Mucosa of gallbladder (tissue), 1 donor: ENCODE results near the gene ARHGAP19. TPM values are rescaled to one million over a fixed set of nuclear protein-coding genes. Genes with fewer than 3 reads are reported as not detected.
A peak's percentile ranks its signal among the peaks of the same experiment; 100 is the strongest.

Experiments
- DNase-seq: peaks from one replicate; pipeline ENCODE4 v3.0.0-alpha.2; 2020; ENCODE audit warnings: low spot score
- total RNA-seq: library from RNA; stranded (reverse); gene quantifications from one replicate; pipeline ENCODE4 v1.2.1, GENCODE V29; 2021
- donor health status: DM: no; HTN: no; CAD: no.

ARHGAP19 gene
- total RNA-seq, 1 donor from 2014 or later = 10.9 TPM

DNA sequence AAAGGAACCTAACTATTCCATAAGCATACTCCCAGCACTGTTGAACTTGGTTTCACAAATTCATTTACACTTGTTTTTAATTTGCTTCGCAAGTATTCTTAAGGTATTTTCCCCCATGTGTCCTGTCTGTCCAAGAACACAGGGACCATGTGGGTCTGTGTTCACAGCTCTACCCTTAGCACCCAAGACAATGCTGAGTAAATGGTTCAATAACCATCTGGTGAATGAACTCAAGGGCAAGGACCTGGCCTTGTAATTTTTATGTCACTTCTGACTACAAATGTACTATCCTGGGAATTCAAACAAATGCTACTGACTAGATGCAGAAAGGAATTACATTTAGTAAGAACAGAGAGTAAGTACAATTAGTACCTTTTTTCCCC, 63.7 kb downstream of the ARHGAP19 start:
- no peak for DNase-seq

- no peak for DNase-seq
These were observed 64.2 kb downstream of the ARHGAP19 start for GRCh38 chr10:97228130-97228774.

GRCh38 chr10:97226398-97226797, 66.0 kb downstream of the ARHGAP19 start:
- no peak for DNase-seq

GRCh38 chr10:97224483-97225435, 67.7 kb downstream of the ARHGAP19 start:
- DNase-seq = no peak

DNA sequence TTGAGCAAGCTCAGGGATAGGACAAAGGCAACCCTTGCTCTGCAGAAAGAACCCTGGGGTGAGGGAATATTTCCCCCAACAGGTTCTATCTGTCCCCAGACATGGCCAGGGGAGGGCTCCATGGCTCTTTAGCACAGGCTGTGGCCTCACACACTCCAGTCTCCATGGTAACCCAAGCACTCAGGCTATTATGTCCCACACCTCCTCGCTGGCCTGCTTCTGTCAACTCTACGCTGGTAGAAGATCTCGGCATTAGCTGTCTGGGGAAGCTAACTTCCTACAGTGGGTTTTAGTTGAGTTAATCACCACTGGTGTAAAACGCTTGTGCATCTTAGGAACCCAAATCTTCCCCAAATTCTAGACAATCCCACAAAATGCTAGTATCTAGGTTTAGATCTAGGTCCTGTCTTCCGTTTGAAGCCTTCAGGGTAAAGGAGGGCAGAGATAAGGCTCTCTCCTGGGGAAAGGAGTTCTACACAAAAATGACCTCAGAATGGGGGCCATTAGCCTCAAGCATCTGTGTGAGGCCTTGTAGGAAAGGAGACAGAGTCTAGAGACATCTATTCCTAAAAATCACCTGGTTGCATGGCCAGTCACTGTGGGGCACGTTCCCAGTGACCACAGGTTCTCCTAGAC, 70.0 kb downstream of the ARHGAP19 start:
- DNase-seq = no peak

- DNase-seq = no peak
These were observed 72.1 kb downstream of the ARHGAP19 start for GRCh38 chr10:97220355-97220754.

DNA sequence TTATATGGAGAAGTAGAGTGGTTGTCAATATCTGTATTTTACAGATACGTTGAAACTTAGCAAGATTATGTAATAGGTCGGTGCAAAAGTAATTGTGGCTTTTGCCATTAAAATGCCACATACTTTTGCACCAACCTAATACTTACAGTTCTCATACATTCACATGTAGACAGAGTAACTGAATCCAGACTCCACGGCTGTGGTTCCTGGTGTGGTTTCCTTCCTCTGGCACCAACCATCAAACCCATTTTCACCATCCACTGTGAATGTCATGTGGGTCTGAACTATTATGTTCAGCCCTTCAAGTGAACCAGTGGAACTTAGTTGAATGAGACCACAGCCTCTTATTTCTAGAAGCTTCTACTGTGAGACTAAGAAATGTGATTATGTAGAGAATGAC, 75.1 kb downstream of the ARHGAP19 start:
- DNase-seq = no peak

- no peak for DNase-seq
These were observed 76.7 kb downstream of the ARHGAP19 start for GRCh38 chr10:97215619-97216260.

GRCh38 chr10:97213431-97213830, 79.0 kb downstream of the ARHGAP19 start:
- no peak for DNase-seq

DNA sequence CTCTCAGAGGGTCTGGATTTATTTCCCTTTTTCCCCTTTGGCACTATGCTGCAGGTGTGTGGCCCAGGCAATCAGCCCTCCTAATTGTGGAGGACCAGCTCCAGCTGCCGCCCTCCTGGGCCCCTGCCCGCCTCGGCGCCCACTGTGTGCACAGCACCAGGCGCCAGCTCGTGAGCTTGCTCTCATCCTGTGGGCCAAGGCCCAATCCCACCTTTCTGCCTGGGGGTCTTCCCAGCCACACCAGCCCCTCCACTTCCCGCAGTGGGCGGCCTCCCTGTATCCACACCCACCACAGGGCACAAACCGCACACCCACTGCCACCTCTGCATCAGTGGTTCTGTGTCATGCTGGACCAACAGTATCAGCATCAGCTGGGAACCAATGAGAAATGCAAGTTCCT, 81.2 kb downstream of the ARHGAP19 start:
- no peak for DNase-seq

DNA sequence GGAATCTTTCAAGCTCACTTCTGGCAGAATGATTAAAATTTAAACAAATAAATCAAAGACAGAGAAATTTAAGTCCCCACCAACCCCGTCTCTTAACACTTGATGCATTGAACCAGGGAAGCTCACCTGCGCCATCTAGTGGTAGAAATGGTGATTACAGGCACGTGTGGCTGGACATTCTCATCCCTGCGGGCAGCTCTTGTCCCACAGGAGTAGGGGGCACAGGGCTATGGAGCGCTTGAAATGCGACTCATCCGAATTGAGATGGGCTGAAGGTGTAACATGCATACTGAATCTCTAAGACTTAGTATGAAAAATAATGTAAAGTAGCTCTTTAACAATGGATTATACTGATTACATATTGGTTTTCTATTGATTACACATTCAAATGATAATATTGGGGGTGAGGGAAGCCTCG, 81.9 kb downstream of the ARHGAP19 start:
- DNase-seq = peak; percentile 71

- no peak for DNase-seq
These were observed 84.6 kb downstream of the ARHGAP19 start for GRCh38 chr10:97207756-97208346.

- no peak for DNase-seq
These were observed 85.3 kb downstream of the ARHGAP19 start for GRCh38 chr10:97207131-97207530.

DNA sequence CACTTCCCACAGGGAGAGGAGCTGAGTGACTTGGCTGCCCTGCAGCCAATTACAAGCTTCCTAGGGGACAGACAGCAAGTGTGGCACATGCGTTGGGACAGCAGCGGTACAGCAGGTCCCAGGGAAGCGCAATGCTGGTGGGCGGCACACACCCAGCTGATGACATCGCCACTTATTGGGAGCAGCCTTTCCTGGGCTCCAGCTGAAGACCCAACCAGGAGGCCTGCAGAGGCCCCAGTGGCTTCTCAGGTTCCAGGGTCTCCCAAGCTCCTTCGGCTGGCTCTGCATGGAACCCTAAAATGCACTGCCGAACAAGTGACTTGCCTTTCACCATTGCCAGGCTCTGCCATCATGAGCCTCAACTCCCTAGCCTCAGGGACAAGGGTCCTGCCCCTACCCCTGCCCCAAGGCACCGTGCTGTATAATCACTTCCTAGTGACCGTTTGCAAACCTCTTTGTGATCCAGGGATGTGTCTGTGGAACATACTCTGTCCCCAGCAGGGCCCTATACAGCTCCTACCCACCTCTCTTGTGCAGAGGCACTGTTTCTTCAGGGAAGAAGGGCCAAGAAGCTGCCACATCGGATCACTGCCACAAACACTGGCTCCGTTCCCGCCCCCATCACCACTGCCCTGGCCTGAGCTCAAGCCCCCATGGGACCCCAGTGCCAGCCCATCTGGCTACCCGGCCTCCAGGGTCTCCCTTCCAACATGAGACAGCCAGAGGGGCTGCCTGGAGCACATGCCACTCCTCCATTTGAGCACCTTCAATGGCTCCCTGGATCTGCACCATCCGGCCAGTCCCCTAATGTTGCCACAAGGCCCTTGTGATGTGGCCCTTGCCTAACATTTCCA, 87.4 kb downstream of the ARHGAP19 start:
- DNase-seq = no peak

DNA sequence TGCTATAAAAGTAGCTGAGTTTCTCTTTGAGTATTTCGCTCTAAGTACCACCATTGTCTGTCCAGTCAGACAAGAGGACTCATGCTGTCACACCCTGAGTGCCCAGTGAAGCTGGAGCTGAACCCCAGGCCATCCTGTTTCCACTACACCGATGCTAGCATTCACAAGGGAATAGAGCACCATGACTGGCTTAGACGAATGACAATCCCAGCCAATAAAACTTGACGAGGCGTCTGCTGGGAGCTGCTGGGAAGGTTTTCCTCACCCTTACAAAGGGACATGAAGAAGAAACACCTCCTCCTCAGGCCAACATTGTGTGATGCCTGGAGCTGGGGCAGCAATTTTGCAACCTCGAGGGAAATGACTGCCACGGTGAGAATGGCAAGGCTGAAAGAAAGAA, 89.2 kb downstream of the ARHGAP19 start:
- DNase-seq = no peak

GRCh38 chr10:97200616-97201015, 91.8 kb downstream of the ARHGAP19 start:
- DNase-seq = no peak

DNA sequence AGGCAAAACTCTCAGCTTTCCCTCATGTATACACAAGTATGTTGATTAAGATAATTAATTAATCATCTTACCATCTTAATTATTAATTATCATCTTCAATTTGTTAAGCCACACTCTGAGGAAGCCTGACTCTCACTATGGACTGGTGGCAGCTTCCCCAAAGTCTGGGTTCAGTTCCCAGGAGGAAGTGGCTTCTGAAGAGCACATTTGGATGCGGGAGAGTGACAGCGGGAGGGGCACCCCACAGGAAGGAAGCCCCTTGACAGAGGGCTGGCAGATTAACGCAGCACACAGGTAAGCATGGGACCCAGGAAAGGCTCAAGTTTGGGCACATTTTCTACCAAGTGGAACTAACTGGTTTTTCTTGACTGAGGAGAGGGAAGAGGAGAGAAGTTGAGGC, 93.3 kb downstream of the ARHGAP19 start:
- no peak for DNase-seq

GRCh38 chr10:97197030-97197500, 95.4 kb downstream of the ARHGAP19 start:
- no peak for DNase-seq

DNA sequence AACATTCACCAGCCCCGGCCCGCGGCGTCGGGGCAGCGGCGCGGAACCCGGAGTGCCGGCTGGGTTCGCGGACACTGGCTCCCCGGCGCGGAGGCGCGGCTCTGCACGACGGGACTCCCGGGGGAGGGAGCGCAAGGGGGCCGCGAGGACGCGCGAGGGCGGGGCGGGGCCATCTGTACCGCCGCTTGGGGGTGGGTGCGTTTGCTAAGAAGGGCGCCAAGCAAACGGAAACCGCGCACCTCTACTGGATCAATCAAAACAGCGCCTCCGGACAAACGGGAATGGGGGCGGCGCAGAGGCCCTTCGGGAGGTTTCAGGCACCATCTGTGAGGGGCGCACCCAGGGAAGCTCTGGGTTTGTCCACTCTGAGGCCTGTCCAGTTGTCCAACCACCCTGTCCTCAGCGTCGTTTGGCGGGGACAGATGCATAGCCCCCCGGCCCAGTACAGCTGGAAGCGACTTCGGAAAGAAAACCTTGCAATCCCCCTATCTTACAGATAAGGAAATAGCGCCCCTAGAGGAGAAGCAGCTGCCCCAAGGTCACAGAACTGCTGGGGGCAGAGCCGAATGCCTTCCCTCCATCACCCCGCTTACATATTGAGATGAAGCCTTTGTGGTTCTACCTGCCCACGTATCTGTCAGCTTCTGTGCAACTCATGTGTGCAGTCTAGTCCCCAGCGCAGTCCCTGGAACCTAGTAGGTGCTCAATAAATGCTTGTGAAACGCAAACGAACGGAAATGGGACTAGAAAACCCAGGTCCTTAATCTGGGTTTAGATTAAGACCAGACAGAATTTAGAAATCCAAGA, 96.0 kb downstream of the ARHGAP19 start:
- peak; percentile 19 for DNase-seq
